Measurements from ENCODE around the gene ACP4.

DNA sequence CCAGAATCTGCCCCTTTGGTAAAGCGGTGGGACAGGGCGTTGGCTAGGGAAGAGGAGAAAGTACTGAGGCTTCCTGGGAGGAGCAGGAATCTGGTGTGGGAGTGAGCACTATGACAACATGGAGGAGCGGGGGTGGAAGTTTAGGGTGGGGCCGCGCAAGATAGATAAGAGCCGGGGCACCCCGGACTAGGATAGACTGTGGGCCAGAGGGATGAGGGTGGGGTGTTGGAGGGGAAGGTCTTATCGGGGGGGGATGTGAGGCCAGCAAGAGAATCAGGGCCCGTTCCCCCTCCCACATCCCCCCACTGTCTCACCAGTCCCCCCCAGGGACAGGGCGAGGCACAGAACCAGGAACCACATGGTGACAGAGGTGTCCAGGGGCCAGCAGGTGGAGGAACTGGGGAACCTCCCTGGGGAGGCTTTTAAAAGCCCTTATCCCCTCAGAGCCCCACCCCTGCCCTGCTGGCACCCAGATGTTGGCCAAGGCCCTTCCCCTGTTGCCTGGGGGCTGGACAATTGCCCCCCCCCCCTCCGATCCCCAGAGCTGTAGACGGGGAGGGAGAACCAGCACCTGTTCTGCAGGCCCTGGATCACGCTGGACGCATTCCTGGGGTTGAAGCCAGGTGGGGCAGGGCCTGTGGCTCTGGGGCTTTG is 33.3 kb downstream of the ACP4 start, which contains the start of gene KLK1:
- TF ChIP-seq CTCF (IDR thresholded peaks at IDR 0.05; ENCODE audit: low read length) (no peak), EZH2 (optimal IDR thresholded peaks at IDR 0.05; ENCODE audit: low read depth, low read length) (no peak)

All from MM.1S (cell line).